Thyroid gland (tissue), 4 donors: ENCODE data around the gene HECTD4.

Source experiments
- POLR2A ChIP-seq, 2 donors: fragments of 450-650 bp; IDR thresholded peaks; one replicate each; pipeline ENCODE4 v1.6.1; 2017; ENCODE audit warnings: antibody characterized with exemption in 2 of 2, mild to moderate bottlenecking in 2 of 2, moderate library complexity in 1 of 2
- TF ChIP-seq, protein P1 (sequence below), 6 experiments: fragments of 200-600 bp in 3 of 6; fragments of 450-650 bp in 3 of 6; sonication (generic) in 3 of 6; IDR thresholded peaks; one replicate each; pipeline ENCODE4 v1.5.1; 2016 to 2019; ENCODE audit warnings: antibody characterized with exemption in 6 of 6, mild to moderate bottlenecking in 2 of 6, inconsistent platforms in 1 of 6, moderate library complexity in 1 of 6

DNA sequence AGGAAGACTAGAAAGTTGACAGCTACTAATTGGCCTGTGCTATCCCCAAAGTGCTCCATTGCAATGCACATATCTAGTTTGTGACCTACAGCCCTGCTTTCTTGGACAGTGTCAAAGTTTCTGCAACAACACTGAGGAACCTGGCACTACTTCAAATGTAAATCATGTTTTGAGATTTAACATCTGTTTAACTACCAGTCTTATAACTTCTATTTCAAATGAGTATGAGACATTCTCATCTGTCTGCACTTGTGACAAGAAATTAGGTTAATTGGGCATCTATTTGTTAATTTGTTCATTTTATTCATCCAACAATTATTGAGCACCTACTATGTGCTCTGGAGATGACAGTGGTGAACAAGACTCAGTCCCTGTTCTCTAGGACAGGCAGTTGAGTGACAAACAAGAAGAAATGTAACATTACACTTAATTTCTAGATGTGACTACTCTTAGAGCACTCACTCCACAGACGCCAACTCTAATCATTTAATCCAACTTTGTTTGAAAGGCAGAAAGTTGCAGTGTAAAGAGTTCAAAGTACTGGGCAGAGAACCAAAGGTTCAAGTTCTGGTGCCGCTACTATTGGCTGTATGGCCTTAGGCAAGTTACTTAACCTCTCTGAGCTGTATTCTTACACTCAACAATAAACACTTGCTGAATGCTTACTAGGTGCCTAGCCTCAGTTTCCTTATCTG lies 74.8 kb downstream of the HECTD4 start:
- TF ChIP-seq, protein P1, sequence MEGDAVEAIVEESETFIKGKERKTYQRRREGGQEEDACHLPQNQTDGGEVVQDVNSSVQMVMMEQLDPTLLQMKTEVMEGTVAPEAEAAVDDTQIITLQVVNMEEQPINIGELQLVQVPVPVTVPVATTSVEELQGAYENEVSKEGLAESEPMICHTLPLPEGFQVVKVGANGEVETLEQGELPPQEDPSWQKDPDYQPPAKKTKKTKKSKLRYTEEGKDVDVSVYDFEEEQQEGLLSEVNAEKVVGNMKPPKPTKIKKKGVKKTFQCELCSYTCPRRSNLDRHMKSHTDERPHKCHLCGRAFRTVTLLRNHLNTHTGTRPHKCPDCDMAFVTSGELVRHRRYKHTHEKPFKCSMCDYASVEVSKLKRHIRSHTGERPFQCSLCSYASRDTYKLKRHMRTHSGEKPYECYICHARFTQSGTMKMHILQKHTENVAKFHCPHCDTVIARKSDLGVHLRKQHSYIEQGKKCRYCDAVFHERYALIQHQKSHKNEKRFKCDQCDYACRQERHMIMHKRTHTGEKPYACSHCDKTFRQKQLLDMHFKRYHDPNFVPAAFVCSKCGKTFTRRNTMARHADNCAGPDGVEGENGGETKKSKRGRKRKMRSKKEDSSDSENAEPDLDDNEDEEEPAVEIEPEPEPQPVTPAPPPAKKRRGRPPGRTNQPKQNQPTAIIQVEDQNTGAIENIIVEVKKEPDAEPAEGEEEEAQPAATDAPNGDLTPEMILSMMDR (IDR thresholded peaks at IDR 0.05): no peak
- TF ChIP-seq POLR2A (IDR thresholded peaks at IDR 0.05): no peak
